ENCODE data around the gene ATAD5.
A peak's percentile ranks its signal among the peaks of the same experiment; 100 is the strongest.
"Not testable (repeated sequence)": the region's sequence is repeated elsewhere in the genome, so short reads cannot be mapped to it uniquely, and the experiment has no call there.

Gene ATAD5

GRCh38 chr17:30831663-30832437 is at the start of gene ATAD5:
ATAD5 (plus strand) TSS chr17:30831966; CDS start chr17:30832348, 382 bp downstream.
- peak; percentile 73 for DNase-seq (ENCODE audit: low spot score)

GRCh38 chr17:30782206-30782605 is 49.6 kb upstream of the ATAD5 start:
- DNase-seq (ENCODE audit: low spot score): no peak

- no peak for DNase-seq (ENCODE audit: low spot score)
Observed at GRCh38 chr17:30788918-30789317, 42.8 kb upstream of the ATAD5 start.

- DNase-seq (ENCODE audit: low spot score): no peak
Observed at GRCh38 chr17:30790279-30790678, 41.5 kb upstream of the ATAD5 start.

GRCh38 chr17:30793282-30793977 is 38.3 kb upstream of the ATAD5 start:
- no peak for DNase-seq (ENCODE audit: low spot score)

GRCh38 chr17:30794372-30794771 is 37.4 kb upstream of the ATAD5 start:
- DNase-seq (ENCODE audit: low spot score): no peak

GRCh38 chr17:30796016-30796415 is 35.8 kb upstream of the ATAD5 start:
- no peak for DNase-seq (ENCODE audit: low spot score)

GRCh38 chr17:30801671-30802070 is 30.1 kb upstream of the ATAD5 start:
- DNase-seq (ENCODE audit: low spot score): no peak

- DNase-seq (ENCODE audit: low spot score): no peak
Observed at GRCh38 chr17:30805944-30806456, 25.8 kb upstream of the ATAD5 start.

- no peak for DNase-seq (ENCODE audit: low spot score)
Observed at GRCh38 chr17:30807896-30808295, 23.9 kb upstream of the ATAD5 start.

GRCh38 chr17:30808785-30809286 is 22.9 kb upstream of the ATAD5 start:
- no peak for DNase-seq (ENCODE audit: low spot score)

GRCh38 chr17:30809867-30810266 is 21.9 kb upstream of the ATAD5 start:
- DNase-seq (ENCODE audit: low spot score): no peak

- no peak for DNase-seq (ENCODE audit: low spot score)
Observed at GRCh38 chr17:30812218-30813177, 19.3 kb upstream of the ATAD5 start.

GRCh38 chr17:30814236-30814635 is 17.5 kb upstream of the ATAD5 start:
- DNase-seq (ENCODE audit: low spot score): not testable (repeated sequence)

- DNase-seq (ENCODE audit: low spot score): not testable (repeated sequence)
Observed at GRCh38 chr17:30814860-30815259, 16.9 kb upstream of the ATAD5 start.

GRCh38 chr17:30816165-30816564 is 15.6 kb upstream of the ATAD5 start:
- no peak for DNase-seq (ENCODE audit: low spot score)

- no peak for DNase-seq (ENCODE audit: low spot score)
Observed at GRCh38 chr17:30819971-30820705, 11.6 kb upstream of the ATAD5 start.

GRCh38 chr17:30821871-30822723 is 9.7 kb upstream of the ATAD5 start:
- no peak for DNase-seq (ENCODE audit: low spot score)

GRCh38 chr17:30822919-30823318 is 8.8 kb upstream of the ATAD5 start:
- DNase-seq (ENCODE audit: low spot score): not testable (repeated sequence)

- no peak for DNase-seq (ENCODE audit: low spot score)
Observed at GRCh38 chr17:30823421-30823820, 8.3 kb upstream of the ATAD5 start.
